ENCODE measurements around the gene TBC1D17. TPM values are rescaled to one million over a fixed set of nuclear protein-coding genes. Genes with fewer than 3 reads are reported as not detected.

TBC1D17 gene
- total RNA-seq, 3 donors from 2014 or later = 33.7 to 55.7 (median 45.1) TPM

GRCh38 chr19:49887037-49887664, 9.6 kb downstream of the TBC1D17 start:
- Histone ChIP-seq H3K4me3 (no peak overlapping the region), H3K9me3 (no peaks in the 10 kb centered on the region), H3K4me1 (ENCODE audit: low read depth) (peaks cover 8% of the 10 kb centered on the region), H3K36me3 (ENCODE audit: low read depth) (peaks cover 5% of the 10 kb centered on the region)
- DNase-seq = no peak
- intact Hi-C loops (cut with DNase I, micrococcal nuclease) = no loop called here
- ATAC-seq = no peak
- no peak for TF ChIP-seq CTCF (IDR thresholded peaks at IDR 0.05)

- TF ChIP-seq CTCF (IDR thresholded peaks at IDR 0.05) = no peak
- Histone ChIP-seq H3K9me3 (no peaks in the 10 kb centered on the region), H3K4me1 (ENCODE audit: low read depth) (peaks cover 8% of the 10 kb centered on the region), H3K4me3 (no peak overlapping the region), H3K36me3 (ENCODE audit: low read depth) (peaks cover 3% of the 10 kb centered on the region)
- no peak for ATAC-seq
- no peak for DNase-seq
- intact Hi-C loops (cut with DNase I, micrococcal nuclease) = no loop called here
These were observed 10.4 kb downstream of the TBC1D17 start for GRCh38 chr19:49887665-49888509.

GRCh38 chr19:49888510-49888824, 11.0 kb downstream of the TBC1D17 start:
- Histone ChIP-seq H3K4me1 (ENCODE audit: low read depth) (peaks cover 8% of the 10 kb centered on the region), H3K36me3 (ENCODE audit: low read depth) (no peaks in the 10 kb centered on the region), H3K4me3 (no peak overlapping the region), H3K9me3 (no peaks in the 10 kb centered on the region)
- no peak for DNase-seq
- intact Hi-C loops (cut with DNase I, micrococcal nuclease) = no loop called here
- no peak for ATAC-seq
- TF ChIP-seq CTCF (IDR thresholded peaks at IDR 0.05) = no peak

- no peaks in the 10 kb centered on the region for H3K9me3 ChIP-seq
- H3K4me1 ChIP-seq (ENCODE audit: low read depth) = peaks cover 8% of the 10 kb centered on the region
- H3K4me3 ChIP-seq = no peak overlapping the region
- TF ChIP-seq CTCF (IDR thresholded peaks at IDR 0.05) = no peak
- ATAC-seq = no peak
- no peaks in the 10 kb centered on the region for H3K36me3 ChIP-seq (ENCODE audit: low read depth)
- intact Hi-C loops (cut with DNase I, micrococcal nuclease) = no loop called here
- no peak for DNase-seq
These were observed 11.7 kb downstream of the TBC1D17 start for GRCh38 chr19:49889038-49889686.

GRCh38 chr19:49889687-49890348, 12.3 kb downstream of the TBC1D17 start:
- no peaks in the 10 kb centered on the region for H3K9me3 ChIP-seq
- no peaks in the 10 kb centered on the region for H3K36me3 ChIP-seq (ENCODE audit: low read depth)
- H3K4me1 ChIP-seq (ENCODE audit: low read depth) = peaks cover 8% of the 10 kb centered on the region
- intact Hi-C loops (cut with DNase I, micrococcal nuclease) = no loop called here
- DNase-seq (peak; percentile 79 to 83 (median 81)), ATAC-seq (peak; percentile 85)
- no peak overlapping the region for H3K4me3 ChIP-seq
- TF ChIP-seq CTCF (IDR thresholded peaks at IDR 0.05) = peak; percentile 79

Data from mucosa of descending colon (tissue), 3 donors.